Panc1 (cell line): Measurements from ENCODE around the gene TOB1.

Source experiments
- POLR2AphosphoS5 ChIP-seq: IDR thresholded peaks from 2 replicates; pipeline ENCODE4 v1.6.1; 2012; ENCODE audit warnings: mild to moderate bottlenecking, low read depth, low read length, moderate library complexity
- TF ChIP-seq, protein P1 (sequence below): fragments of 450-650 bp; IDR thresholded peaks from 2 replicates; pipeline ENCODE4 v1.5.1; 2017; ENCODE audit warnings: mild to moderate bottlenecking

DNA sequence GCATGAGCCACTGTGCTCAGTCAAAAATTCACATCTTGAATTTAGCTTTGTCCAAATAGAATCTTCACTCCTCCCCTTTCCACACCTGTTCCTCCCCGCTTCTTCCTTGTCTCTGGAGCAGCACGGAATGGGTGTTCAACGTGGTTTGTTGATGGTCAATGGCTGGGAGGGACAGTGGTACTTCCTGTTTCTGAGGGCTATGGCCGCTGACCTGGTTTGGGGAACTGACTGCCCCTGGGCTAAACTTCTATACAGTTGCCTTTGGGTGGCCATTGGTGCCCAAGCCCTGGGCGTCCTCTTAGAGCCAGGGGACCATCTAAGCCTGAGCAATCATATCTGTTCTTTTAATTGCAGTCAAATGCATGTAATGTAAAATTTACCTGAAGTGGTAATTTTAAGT is 49.9 kb downstream of the TOB1 start:
- TF ChIP-seq, protein P1, sequence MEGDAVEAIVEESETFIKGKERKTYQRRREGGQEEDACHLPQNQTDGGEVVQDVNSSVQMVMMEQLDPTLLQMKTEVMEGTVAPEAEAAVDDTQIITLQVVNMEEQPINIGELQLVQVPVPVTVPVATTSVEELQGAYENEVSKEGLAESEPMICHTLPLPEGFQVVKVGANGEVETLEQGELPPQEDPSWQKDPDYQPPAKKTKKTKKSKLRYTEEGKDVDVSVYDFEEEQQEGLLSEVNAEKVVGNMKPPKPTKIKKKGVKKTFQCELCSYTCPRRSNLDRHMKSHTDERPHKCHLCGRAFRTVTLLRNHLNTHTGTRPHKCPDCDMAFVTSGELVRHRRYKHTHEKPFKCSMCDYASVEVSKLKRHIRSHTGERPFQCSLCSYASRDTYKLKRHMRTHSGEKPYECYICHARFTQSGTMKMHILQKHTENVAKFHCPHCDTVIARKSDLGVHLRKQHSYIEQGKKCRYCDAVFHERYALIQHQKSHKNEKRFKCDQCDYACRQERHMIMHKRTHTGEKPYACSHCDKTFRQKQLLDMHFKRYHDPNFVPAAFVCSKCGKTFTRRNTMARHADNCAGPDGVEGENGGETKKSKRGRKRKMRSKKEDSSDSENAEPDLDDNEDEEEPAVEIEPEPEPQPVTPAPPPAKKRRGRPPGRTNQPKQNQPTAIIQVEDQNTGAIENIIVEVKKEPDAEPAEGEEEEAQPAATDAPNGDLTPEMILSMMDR, result no peak
- TF ChIP-seq POLR2AphosphoS5, result no peak
